ENCODE data around the gene CRCP. TPM values are rescaled to one million over a fixed set of nuclear protein-coding genes. Genes with fewer than 3 reads are reported as not detected.

Gene CRCP
- total RNA-seq, 1 donor from 2014 or later = 26.6 TPM

GRCh38 chr7:66185680-66186187 lies 71.1 kb downstream of the CRCP start:
- Histone ChIP-seq H3K4me3 (ENCODE audit: low read length in 3 of 3) (no peak overlapping the region), H3K36me3 (ENCODE audit: control insufficient read depth in 3 of 3, insufficient read depth in 3 of 3, low read length in 3 of 3) (no peaks in the 10 kb centered on the region), H3K9ac (ENCODE audit: low read depth in 1 of 3, low read length in 3 of 3) (no peak overlapping the region), H3K4me1 (ENCODE audit: control insufficient read depth in 3 of 3, insufficient read depth in 3 of 3, low read length in 3 of 3) (no peaks in the 10 kb centered on the region), H3K9me3 (ENCODE audit: control insufficient read depth in 3 of 3, low read length in 3 of 3) (no peaks in the 10 kb centered on the region), H3K27ac (ENCODE audit: low read depth, low read length) (no peak overlapping the region), H3K27me3 (ENCODE audit: control insufficient read depth in 3 of 3, insufficient read depth in 3 of 3, low read length in 3 of 3) (no peaks in the 10 kb centered on the region)

DNA sequence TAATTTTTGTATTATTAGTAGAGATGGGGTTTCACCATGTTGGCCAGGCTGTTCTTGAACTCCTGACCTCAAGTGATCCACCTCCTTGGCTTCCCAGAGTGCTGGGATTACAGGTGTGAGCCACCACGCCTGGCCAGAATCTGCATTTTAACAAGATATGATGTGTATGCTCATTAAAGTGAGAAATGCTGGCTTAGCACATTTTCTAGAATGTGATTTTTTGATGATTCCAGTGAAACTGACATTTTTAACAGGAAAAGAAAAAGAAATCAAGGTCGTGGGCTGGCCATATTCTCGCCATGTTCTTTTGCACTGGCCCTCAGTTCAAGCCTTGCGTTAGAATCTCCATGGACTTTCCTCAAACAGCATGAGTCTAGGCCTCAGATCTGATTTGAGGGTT lies 72.3 kb downstream of the CRCP start:
- Histone ChIP-seq H3K27me3 (ENCODE audit: control insufficient read depth in 3 of 3, insufficient read depth in 3 of 3, low read length in 3 of 3) (no peaks in the 10 kb centered on the region), H3K9ac (ENCODE audit: low read depth in 1 of 3, low read length in 3 of 3) (no peak overlapping the region), H3K9me3 (ENCODE audit: control insufficient read depth in 3 of 3, low read length in 3 of 3) (no peaks in the 10 kb centered on the region), H3K4me3 (ENCODE audit: low read length in 3 of 3) (no peak overlapping the region), H3K4me1 (ENCODE audit: control insufficient read depth in 3 of 3, insufficient read depth in 3 of 3, low read length in 3 of 3) (no peaks in the 10 kb centered on the region), H3K27ac (ENCODE audit: low read depth, low read length) (no peak overlapping the region), H3K36me3 (ENCODE audit: control insufficient read depth in 3 of 3, insufficient read depth in 3 of 3, low read length in 3 of 3) (no peaks in the 10 kb centered on the region)

GRCh38 chr7:66187905-66188304 lies 73.3 kb downstream of the CRCP start:
- no peak overlapping the region for H3K9ac ChIP-seq (ENCODE audit: low read depth in 1 of 3, low read length in 3 of 3)

DNA sequence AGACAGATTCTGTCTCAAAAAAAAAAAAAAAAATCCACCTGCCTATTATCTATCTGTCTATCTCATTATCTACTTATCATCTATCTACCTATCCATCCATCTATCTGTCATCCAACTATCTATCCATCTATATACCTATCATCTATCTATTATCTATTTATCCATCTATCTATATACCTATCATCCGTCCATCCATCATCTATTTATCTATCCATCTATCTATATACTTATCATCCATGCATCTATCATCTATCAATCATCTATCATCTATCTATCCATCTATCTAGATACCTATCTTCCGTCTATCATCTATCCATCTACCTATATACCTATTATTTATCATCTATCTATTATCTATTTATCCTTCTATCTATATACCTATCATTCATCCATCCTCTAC lies 74.0 kb downstream of the CRCP start:
- H3K36me3 ChIP-seq (ENCODE audit: control insufficient read depth in 3 of 3, insufficient read depth in 3 of 3, low read length in 3 of 3) = no peaks in the 10 kb centered on the region
- H3K27me3 ChIP-seq (ENCODE audit: control insufficient read depth in 3 of 3, insufficient read depth in 3 of 3, low read length in 3 of 3) = no peaks in the 10 kb centered on the region
- no peaks in the 10 kb centered on the region for H3K9me3 ChIP-seq (ENCODE audit: control insufficient read depth in 3 of 3, low read length in 3 of 3)
- H3K9ac ChIP-seq (ENCODE audit: low read depth in 1 of 3, low read length in 3 of 3) = no peak overlapping the region
- no peaks in the 10 kb centered on the region for H3K4me1 ChIP-seq (ENCODE audit: control insufficient read depth in 3 of 3, insufficient read depth in 3 of 3, low read length in 3 of 3)
- H3K4me3 ChIP-seq (ENCODE audit: low read length in 3 of 3) = no peak overlapping the region
- no peak overlapping the region for H3K27ac ChIP-seq (ENCODE audit: low read depth, low read length)

More at GRCh38 chr7:66187905-66188304, 73.3 kb downstream of the CRCP start:
- Histone ChIP-seq H3K9me3 (ENCODE audit: control insufficient read depth in 3 of 3, low read length in 3 of 3) (no peaks in the 10 kb centered on the region), H3K27ac (ENCODE audit: low read depth, low read length) (no peak overlapping the region), H3K4me1 (ENCODE audit: control insufficient read depth in 3 of 3, insufficient read depth in 3 of 3, low read length in 3 of 3) (no peaks in the 10 kb centered on the region), H3K27me3 (ENCODE audit: control insufficient read depth in 3 of 3, insufficient read depth in 3 of 3, low read length in 3 of 3) (no peaks in the 10 kb centered on the region), H3K36me3 (ENCODE audit: control insufficient read depth in 3 of 3, insufficient read depth in 3 of 3, low read length in 3 of 3) (no peaks in the 10 kb centered on the region), H3K4me3 (ENCODE audit: low read length in 3 of 3) (no peak overlapping the region)

DNA sequence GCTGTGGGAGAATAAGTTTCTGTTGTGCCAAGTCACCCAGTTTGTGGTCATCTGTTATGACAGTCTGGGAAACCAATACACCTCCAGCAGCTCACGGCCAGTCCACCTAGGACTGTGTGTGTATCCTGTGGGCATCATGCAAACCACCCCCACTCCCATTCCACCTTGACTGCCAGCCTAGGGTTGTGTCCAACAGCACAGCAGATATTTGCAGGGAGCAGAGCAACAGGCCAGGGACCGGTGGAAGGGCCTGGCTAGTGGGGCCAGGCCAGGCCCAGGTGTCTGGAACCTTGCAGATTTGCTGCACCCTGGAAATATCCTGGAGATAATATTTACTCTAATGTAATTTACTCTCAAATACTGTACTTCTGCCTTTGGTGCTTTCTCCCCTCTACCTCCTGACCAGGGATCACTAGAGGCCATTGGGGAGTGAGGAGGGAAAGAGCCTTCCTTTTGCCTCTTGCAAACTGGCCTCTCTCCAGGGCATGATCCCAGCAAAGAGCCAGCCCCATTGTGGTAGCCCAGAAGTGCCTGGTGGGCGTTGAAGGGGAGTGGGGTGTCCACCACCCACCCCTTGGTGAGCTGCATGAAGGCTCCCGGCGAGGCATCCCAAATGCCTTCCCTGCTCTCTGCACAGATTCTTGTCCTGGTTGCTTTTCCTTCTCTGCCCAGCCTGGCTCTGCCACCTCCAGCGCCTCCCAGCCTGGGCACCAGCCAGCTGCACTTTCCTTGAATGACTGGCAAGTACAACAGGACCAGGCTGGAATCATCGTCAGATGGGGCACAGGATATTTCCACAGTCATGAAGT lies 75.3 kb downstream of the CRCP start:
- Histone ChIP-seq H3K9me3 (ENCODE audit: control insufficient read depth in 3 of 3, low read length in 3 of 3) (no peaks in the 10 kb centered on the region), H3K27me3 (ENCODE audit: control insufficient read depth in 3 of 3, insufficient read depth in 3 of 3, low read length in 3 of 3) (no peaks in the 10 kb centered on the region), H3K9ac (ENCODE audit: low read depth in 1 of 3, low read length in 3 of 3) (no peak overlapping the region), H3K4me1 (ENCODE audit: control insufficient read depth in 3 of 3, insufficient read depth in 3 of 3, low read length in 3 of 3) (no peaks in the 10 kb centered on the region), H3K4me3 (ENCODE audit: low read length in 3 of 3) (no peak overlapping the region), H3K36me3 (ENCODE audit: control insufficient read depth in 3 of 3, insufficient read depth in 3 of 3, low read length in 3 of 3) (no peaks in the 10 kb centered on the region), H3K27ac (ENCODE audit: low read depth, low read length) (no peak overlapping the region)

- no peaks in the 10 kb centered on the region for H3K4me1 ChIP-seq (ENCODE audit: control insufficient read depth in 3 of 3, insufficient read depth in 3 of 3, low read length in 3 of 3)
- no peak overlapping the region for H3K4me3 ChIP-seq (ENCODE audit: low read length in 3 of 3)
- no peak overlapping the region for H3K27ac ChIP-seq (ENCODE audit: low read depth, low read length)
- no peaks in the 10 kb centered on the region for H3K9me3 ChIP-seq (ENCODE audit: control insufficient read depth in 3 of 3, low read length in 3 of 3)
- H3K27me3 ChIP-seq (ENCODE audit: control insufficient read depth in 3 of 3, insufficient read depth in 3 of 3, low read length in 3 of 3) = no peaks in the 10 kb centered on the region
- H3K9ac ChIP-seq (ENCODE audit: low read depth in 1 of 3, low read length in 3 of 3) = no peak overlapping the region
- H3K36me3 ChIP-seq (ENCODE audit: control insufficient read depth in 3 of 3, insufficient read depth in 3 of 3, low read length in 3 of 3) = no peaks in the 10 kb centered on the region
These were observed 75.8 kb downstream of the CRCP start for GRCh38 chr7:66190504-66190857.

DNA sequence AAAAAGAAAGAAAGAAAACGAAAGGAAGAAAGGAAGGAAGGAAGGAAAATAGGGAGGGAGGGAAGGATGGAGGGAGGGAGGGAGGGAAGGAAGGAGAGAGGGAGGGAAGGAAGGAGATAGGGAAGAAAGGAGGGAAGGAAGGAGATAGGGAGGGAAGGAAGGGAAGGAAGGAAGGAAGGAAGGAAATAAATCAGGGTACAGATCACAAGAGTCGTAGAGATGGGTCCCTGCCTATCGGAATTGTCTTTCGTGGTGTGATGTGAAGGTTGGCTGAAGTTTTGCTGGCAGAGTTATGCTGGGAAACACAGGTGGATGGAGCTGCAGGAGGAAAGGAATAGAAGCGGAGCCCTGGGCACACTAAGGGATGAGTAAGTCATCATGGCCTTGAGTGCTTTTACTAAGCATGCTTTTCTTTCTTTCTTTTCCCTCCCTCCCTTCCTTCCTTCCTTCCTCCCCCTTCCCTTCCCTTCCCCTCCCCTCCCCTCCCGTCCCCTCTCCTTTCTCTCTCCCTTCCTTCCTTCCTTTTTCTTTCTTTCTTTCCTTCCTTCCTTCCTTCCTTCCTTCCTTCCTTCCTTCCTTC lies 78.6 kb downstream of the CRCP start:
- Histone ChIP-seq H3K9me3 (ENCODE audit: control insufficient read depth in 3 of 3, low read length in 3 of 3) (peaks cover 0 to 2% (median 0%) of the 10 kb centered on the region in 3 donors), H3K4me1 (ENCODE audit: control insufficient read depth in 3 of 3, insufficient read depth in 3 of 3, low read length in 3 of 3) (no peaks in the 10 kb centered on the region), H3K9ac (ENCODE audit: low read depth in 1 of 3, low read length in 3 of 3) (no peak overlapping the region), H3K36me3 (ENCODE audit: control insufficient read depth in 3 of 3, insufficient read depth in 3 of 3, low read length in 3 of 3) (no peaks in the 10 kb centered on the region), H3K27me3 (ENCODE audit: control insufficient read depth in 3 of 3, insufficient read depth in 3 of 3, low read length in 3 of 3) (no peaks in the 10 kb centered on the region), H3K4me3 (ENCODE audit: low read length in 3 of 3) (no peak overlapping the region), H3K27ac (ENCODE audit: low read depth, low read length) (no peak overlapping the region)

DNA sequence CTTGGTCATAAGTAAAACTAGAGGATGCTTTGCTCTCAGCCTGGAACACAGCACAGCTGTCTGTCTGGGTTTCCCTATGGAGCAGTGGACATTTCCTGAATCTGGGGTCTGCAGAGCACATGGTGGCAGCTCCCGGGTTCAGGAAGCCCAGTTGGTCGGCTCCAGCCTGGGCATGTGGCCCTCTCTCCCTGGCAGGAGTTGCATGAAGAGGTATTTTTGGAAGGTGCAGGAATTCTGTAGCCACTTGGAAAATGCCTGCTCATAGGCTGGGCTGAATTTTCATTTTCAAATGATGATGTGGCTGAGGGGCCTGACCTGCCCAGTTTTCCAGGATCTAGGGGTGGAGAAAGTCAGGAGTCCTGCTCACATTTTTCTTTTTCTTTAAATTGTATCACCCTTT lies 83.8 kb downstream of the CRCP start:
- Histone ChIP-seq H3K4me3 (ENCODE audit: low read length in 3 of 3) (no peak overlapping the region), H3K36me3 (ENCODE audit: control insufficient read depth in 3 of 3, insufficient read depth in 3 of 3, low read length in 3 of 3) (no peaks in the 10 kb centered on the region), H3K27me3 (ENCODE audit: control insufficient read depth in 3 of 3, insufficient read depth in 3 of 3, low read length in 3 of 3) (no peaks in the 10 kb centered on the region), H3K9ac (ENCODE audit: low read depth in 1 of 3, low read length in 3 of 3) (no peak overlapping the region), H3K4me1 (ENCODE audit: control insufficient read depth in 3 of 3, insufficient read depth in 3 of 3, low read length in 3 of 3) (no peaks in the 10 kb centered on the region), H3K9me3 (ENCODE audit: control insufficient read depth in 3 of 3, low read length in 3 of 3) (peaks cover 0 to 2% (median 0%) of the 10 kb centered on the region in 3 donors), H3K27ac (ENCODE audit: low read depth, low read length) (no peak overlapping the region)

DNA sequence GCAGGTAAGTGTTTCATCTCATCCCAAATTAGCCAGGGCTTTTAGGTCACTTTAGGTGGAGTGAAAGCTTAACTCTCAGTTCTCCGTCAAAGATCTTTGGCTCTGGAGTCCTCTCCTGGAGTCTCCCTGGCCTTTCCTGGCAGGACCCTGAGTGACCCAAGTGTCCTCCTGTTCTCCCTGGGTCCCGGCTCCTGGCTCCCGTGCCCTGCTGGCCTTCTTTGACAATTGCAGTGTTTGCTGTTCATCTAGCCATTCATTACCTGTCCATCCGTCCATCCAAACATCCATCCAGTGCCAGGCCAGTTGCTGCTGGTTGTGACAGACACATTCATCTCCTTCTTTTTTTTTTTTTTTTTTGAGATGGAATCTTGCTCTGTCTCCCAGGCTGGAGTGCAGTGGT lies 84.3 kb downstream of the CRCP start:
- no peak overlapping the region for H3K4me3 ChIP-seq (ENCODE audit: low read length in 3 of 3)
- H3K36me3 ChIP-seq (ENCODE audit: control insufficient read depth in 3 of 3, insufficient read depth in 3 of 3, low read length in 3 of 3) = no peaks in the 10 kb centered on the region
- no peaks in the 10 kb centered on the region for H3K27me3 ChIP-seq (ENCODE audit: control insufficient read depth in 3 of 3, insufficient read depth in 3 of 3, low read length in 3 of 3)
- no peak overlapping the region for H3K27ac ChIP-seq (ENCODE audit: low read depth, low read length)
- no peak overlapping the region for H3K9ac ChIP-seq (ENCODE audit: low read depth in 1 of 3, low read length in 3 of 3)
- H3K4me1 ChIP-seq (ENCODE audit: control insufficient read depth in 3 of 3, insufficient read depth in 3 of 3, low read length in 3 of 3) = no peaks in the 10 kb centered on the region
- peaks cover 0 to 2% (median 0%) of the 10 kb centered on the region in 3 donors for H3K9me3 ChIP-seq (ENCODE audit: control insufficient read depth in 3 of 3, low read length in 3 of 3)

DNA sequence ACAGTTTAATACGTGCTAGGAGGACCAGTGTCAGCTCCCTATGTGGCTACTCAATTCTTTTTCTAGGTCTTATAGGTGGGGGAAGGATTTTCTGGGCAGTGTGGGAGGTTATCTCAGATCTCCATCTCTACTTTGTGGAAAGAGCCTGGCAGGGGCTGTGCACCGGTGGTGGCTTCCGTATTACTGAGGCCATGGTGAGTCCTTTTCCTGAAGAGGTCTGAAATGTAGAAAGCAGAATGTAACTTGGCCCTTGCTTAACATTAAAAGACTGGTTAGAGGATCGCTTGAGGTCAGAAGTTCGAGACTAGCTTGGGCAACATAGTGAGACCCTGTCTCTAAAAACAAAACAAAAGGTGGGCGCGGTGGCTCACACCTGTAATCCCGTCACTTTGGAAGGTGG lies 87.8 kb downstream of the CRCP start:
- Histone ChIP-seq H3K9me3 (ENCODE audit: control insufficient read depth in 3 of 3, low read length in 3 of 3) (no peaks in the 10 kb centered on the region), H3K4me3 (ENCODE audit: low read length in 3 of 3) (no peak overlapping the region), H3K36me3 (ENCODE audit: control insufficient read depth in 3 of 3, insufficient read depth in 3 of 3, low read length in 3 of 3) (no peaks in the 10 kb centered on the region), H3K9ac (ENCODE audit: low read depth in 1 of 3, low read length in 3 of 3) (no peak overlapping the region), H3K27ac (ENCODE audit: low read depth, low read length) (no peak overlapping the region), H3K4me1 (ENCODE audit: control insufficient read depth in 3 of 3, insufficient read depth in 3 of 3, low read length in 3 of 3) (peaks cover 4 to 20% (median 7%) of the 10 kb centered on the region in 3 donors), H3K27me3 (ENCODE audit: control insufficient read depth in 3 of 3, insufficient read depth in 3 of 3, low read length in 3 of 3) (peaks cover 7 to 22% (median 22%) of the 10 kb centered on the region in 3 donors)
